DND-41 (cell line): ENCODE results near the gene PDGFRB.

Experiments used
- ATAC-seq: fragments of 200-7000 bp; cut with Tn5 transposase; 3 replicates; pipeline ENCODE4 v1.9.1; 2021; ENCODE audit warnings: low read depth; ENCODE audit not compliant: insufficient read depth
- DNase-seq: peaks from one replicate; pipeline ENCODE4 v3.0.0-alpha.2; 2020
- H2AFZ ChIP-seq: 2 replicates; pipeline ENCODE4 v1.6.0; 2012; ENCODE audit warnings: low read depth, low read length
- H3K27ac ChIP-seq: 2 replicates; pipeline ENCODE4 v1.5.1; 2012; ENCODE audit warnings: low read length, inconsistent platforms
- H3K27me3 ChIP-seq: fragments of 200-600 bp; sonication (generic); 2 replicates; pipeline ENCODE4 v1.6.0; 2012; ENCODE audit warnings: low read length, mild to moderate bottlenecking, inconsistent platforms; ENCODE audit not compliant: insufficient read depth, poor library complexity
- H3K36me3 ChIP-seq: 2 replicates; pipeline ENCODE4 v1.5.1; 2012; ENCODE audit warnings: low read length, inconsistent platforms; ENCODE audit not compliant: insufficient read depth
- H3K4me1 ChIP-seq: 2 replicates; pipeline ENCODE4 v1.5.1; 2012; ENCODE audit warnings: mild to moderate bottlenecking, low read length; ENCODE audit not compliant: insufficient read depth
- H3K4me2 ChIP-seq: 2 replicates; pipeline ENCODE4 v1.6.0; 2012; ENCODE audit warnings: mild to moderate bottlenecking, moderate library complexity, low read length, inconsistent platforms; ENCODE audit not compliant: insufficient read depth
- H3K4me3 ChIP-seq, 2 experiments: fragments of 200-600 bp in 1 of 2; shearing (Covaris generic) in 1 of 2; 2 replicates each; pipeline ENCODE4 v1.5.1; 2012 to 2016; ENCODE audit warnings: inconsistent platforms in 2 of 2, low read length in 2 of 2, mild to moderate bottlenecking in 2 of 2, low read depth in 1 of 2, moderate library complexity in 1 of 2
- H3K79me2 ChIP-seq: 2 replicates; pipeline ENCODE4 v1.6.0; 2012; ENCODE audit warnings: low read length, inconsistent platforms; ENCODE audit not compliant: insufficient read depth
- H3K9ac ChIP-seq: 2 replicates; pipeline ENCODE4 v1.6.0; 2012; ENCODE audit warnings: low read depth, mild to moderate bottlenecking, inconsistent platforms, low read length, moderate library complexity
- H3K9me3 ChIP-seq: 2 replicates; pipeline ENCODE4 v1.5.1; 2012; ENCODE audit warnings: low read length, moderate library complexity, mild to moderate bottlenecking, inconsistent platforms; ENCODE audit not compliant: insufficient read depth, severe bottlenecking
- H4K20me1 ChIP-seq: 2 replicates; pipeline ENCODE4 v1.6.0; 2012; ENCODE audit warnings: low read length; ENCODE audit not compliant: insufficient read depth
- EZH2 ChIP-seq: IDR thresholded peaks from 3 replicates; pipeline ENCODE4 v1.6.1; 2012; ENCODE audit warnings: borderline replicate concordance, low read depth, mild to moderate bottlenecking, moderate library complexity, low read length, inconsistent platforms; ENCODE audit not compliant: severe bottlenecking
- TF ChIP-seq, protein P1 (sequence below): IDR thresholded peaks from 2 replicates; pipeline ENCODE4 v1.5.1; 2012; ENCODE audit warnings: borderline replicate concordance, low read length, moderate library complexity, mild to moderate bottlenecking; ENCODE audit not compliant: poor library complexity, severe bottlenecking; ENCODE audit errors: extremely low read depth

The PDGFRB gene

DNA sequence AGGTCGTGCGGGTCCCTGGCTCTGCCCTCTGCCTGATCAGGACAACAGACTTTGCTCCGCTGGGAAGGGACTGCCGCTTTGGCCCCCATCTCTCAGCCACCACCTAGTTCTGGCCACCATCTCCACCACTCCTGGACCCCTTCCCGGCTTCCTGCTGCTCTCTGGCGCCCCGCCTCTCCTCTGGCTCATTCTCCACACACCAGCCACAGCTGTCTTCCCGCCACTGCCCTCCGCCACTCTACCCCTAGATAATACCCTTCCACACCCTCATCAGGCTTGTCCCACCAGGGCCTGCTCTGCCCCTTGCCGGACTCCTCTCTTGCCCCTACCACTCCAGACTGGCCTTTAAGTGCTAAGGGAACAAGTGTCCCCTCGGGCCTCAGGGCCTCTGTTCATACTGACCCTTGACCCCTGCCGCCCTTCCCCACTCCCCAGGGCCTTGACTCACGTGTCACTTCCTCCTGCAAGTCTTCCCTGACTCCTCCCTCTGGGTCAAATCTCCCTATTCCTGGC, 8.0 kb upstream of the PDGFRB start:
- no peak overlapping the region for H3K27ac ChIP-seq
- H2AFZ ChIP-seq: no peak overlapping the region
- peaks cover 30% of the 10 kb centered on the region for H3K4me1 ChIP-seq
- H3K9ac ChIP-seq: no peak overlapping the region
- H3K9me3 ChIP-seq: no peaks in the 10 kb centered on the region
- H3K36me3 ChIP-seq: no peaks in the 10 kb centered on the region
- H4K20me1 ChIP-seq: no peaks in the 10 kb centered on the region
- DNase-seq (no peak), ATAC-seq (no peak)
- H3K4me2 ChIP-seq: no peak overlapping the region
- H3K27me3 ChIP-seq: no peaks in the 10 kb centered on the region
- no peaks in the 10 kb centered on the region for H3K79me2 ChIP-seq
- no peak overlapping the region for H3K4me3 ChIP-seq
- TF ChIP-seq, protein P1, sequence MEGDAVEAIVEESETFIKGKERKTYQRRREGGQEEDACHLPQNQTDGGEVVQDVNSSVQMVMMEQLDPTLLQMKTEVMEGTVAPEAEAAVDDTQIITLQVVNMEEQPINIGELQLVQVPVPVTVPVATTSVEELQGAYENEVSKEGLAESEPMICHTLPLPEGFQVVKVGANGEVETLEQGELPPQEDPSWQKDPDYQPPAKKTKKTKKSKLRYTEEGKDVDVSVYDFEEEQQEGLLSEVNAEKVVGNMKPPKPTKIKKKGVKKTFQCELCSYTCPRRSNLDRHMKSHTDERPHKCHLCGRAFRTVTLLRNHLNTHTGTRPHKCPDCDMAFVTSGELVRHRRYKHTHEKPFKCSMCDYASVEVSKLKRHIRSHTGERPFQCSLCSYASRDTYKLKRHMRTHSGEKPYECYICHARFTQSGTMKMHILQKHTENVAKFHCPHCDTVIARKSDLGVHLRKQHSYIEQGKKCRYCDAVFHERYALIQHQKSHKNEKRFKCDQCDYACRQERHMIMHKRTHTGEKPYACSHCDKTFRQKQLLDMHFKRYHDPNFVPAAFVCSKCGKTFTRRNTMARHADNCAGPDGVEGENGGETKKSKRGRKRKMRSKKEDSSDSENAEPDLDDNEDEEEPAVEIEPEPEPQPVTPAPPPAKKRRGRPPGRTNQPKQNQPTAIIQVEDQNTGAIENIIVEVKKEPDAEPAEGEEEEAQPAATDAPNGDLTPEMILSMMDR: no peak
- no peak for TF ChIP-seq EZH2

DNA sequence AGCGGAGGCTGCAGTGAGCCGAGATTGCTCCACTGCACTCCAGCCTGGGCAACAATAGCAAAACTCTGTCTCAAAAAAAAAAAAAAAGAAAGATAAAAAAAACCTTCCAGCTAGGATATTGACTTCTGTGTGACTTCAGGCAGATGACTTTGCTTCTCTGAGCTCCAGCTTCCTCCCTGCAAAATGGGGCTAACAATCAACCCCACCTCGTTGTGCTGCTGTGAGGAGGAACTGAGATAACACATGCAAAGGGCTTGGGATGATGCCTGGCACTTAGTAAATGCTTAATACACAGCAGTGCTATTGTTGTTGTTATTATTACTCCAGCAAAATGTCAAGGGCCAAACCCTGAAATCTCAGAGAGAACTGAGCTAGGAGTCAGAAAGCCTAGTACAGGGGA, 7.4 kb upstream of the PDGFRB start:
- H3K27me3 ChIP-seq: no peaks in the 10 kb centered on the region
- ATAC-seq (no peak), DNase-seq (no peak)
- TF ChIP-seq EZH2: no peak
- TF ChIP-seq, protein P1: no peak
- no peak overlapping the region for H3K4me3 ChIP-seq
- H3K79me2 ChIP-seq: no peaks in the 10 kb centered on the region
- no peak overlapping the region for H3K9ac ChIP-seq
- H3K36me3 ChIP-seq: no peaks in the 10 kb centered on the region
- H3K4me1 ChIP-seq: peaks cover 30% of the 10 kb centered on the region
- no peak overlapping the region for H2AFZ ChIP-seq
- H3K4me2 ChIP-seq: no peak overlapping the region
- H3K27ac ChIP-seq: no peak overlapping the region
- no peaks in the 10 kb centered on the region for H3K9me3 ChIP-seq
- no peaks in the 10 kb centered on the region for H4K20me1 ChIP-seq

DNA sequence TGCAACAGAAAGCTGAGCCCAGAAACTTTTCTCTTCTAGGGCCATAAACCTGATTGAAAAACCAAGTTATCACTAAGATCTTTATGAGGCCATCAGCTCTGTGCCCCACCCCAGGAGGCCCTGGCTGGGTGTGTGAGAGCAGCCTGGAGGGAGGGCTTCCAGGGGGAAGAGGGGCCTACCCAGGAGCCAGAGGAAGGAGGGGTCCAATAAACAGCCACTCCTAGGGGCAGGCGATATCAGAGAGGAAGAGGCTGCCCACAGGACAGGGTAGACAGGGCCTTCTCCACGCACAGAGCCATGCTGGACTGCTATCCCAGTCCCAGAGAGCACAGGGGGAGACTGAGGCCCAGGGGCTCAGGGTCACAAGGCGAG, 6.5 kb upstream of the PDGFRB start:
- DNase-seq: no peak
- Histone ChIP-seq H3K4me2 (no peak overlapping the region), H3K79me2 (no peaks in the 10 kb centered on the region), H3K27me3 (no peaks in the 10 kb centered on the region), H4K20me1 (no peaks in the 10 kb centered on the region), H3K9me3 (no peaks in the 10 kb centered on the region), H3K9ac (no peak overlapping the region), H3K36me3 (no peaks in the 10 kb centered on the region), H3K4me3 (no peak overlapping the region), H3K27ac (no peak overlapping the region), H2AFZ (no peak overlapping the region), H3K4me1 (peaks cover 30% of the 10 kb centered on the region)
- TF ChIP-seq EZH2: no peak
- TF ChIP-seq, protein P1: no peak
- ATAC-seq: no peak
